CD14-positive monocyte (primary cell): ENCODE data around the gene OR2B3. TPM values are rescaled to one million over a fixed set of nuclear protein-coding genes. Genes with fewer than 3 reads are reported as not detected.
A peak's percentile ranks its signal among the peaks of the same experiment; 100 is the strongest.
"Not testable (repeated sequence)": the region's sequence is repeated elsewhere in the genome, so short reads cannot be mapped to it uniquely, and the experiment has no call there.

ENCODE experiments used
- DNase-seq, 3 donors: peaks; one replicate each; pipeline ENCODE4 v3.0.0-alpha.2; 2011 to 2022
- H2AFZ ChIP-seq: 2 replicates; pipeline ENCODE4 v1.6.0; 2012; ENCODE audit warnings: mild to moderate bottlenecking, low read depth, low read length, inconsistent platforms; ENCODE audit not compliant: insufficient read depth, poor library complexity, severe bottlenecking
- H3K27ac ChIP-seq, 2 donors: 1 replicate in 1 of 2; 2 replicates in 1 of 2; pipeline ENCODE4 v1.5.1; 2012 to 2013; ENCODE audit warnings: low read length in 2 of 2, control low read depth in 1 of 2, inconsistent platforms in 1 of 2, low read depth in 1 of 2, mild to moderate bottlenecking in 1 of 2
- H3K27me3 ChIP-seq, 2 donors: one replicate each; pipeline versions ENCODE4 v1.6.0 to v1.6.1; 2011 to 2013; ENCODE audit warnings: low read length in 2 of 2; ENCODE audit not compliant: control insufficient read depth in 2 of 2, insufficient read depth in 2 of 2
- H3K36me3 ChIP-seq, 2 donors: replicated peaks in 1 of 2; 1 replicate in 1 of 2; 2 replicates in 1 of 2; pipeline versions ENCODE4 v1.5.1 to v1.6.1; 2012 to 2013; ENCODE audit warnings: low read length in 2 of 2, control low read depth in 1 of 2, inconsistent platforms in 1 of 2, mild to moderate bottlenecking in 1 of 2; ENCODE audit not compliant: insufficient read depth in 2 of 2, control insufficient read depth in 1 of 2
- H3K4me1 ChIP-seq, 2 donors: 1 replicate in 1 of 2; 2 replicates in 1 of 2; pipeline versions ENCODE4 v1.5.1 to v1.6.1; 2012 to 2013; ENCODE audit warnings: low read length in 2 of 2, control low read depth in 1 of 2, inconsistent platforms in 1 of 2, mild to moderate bottlenecking in 1 of 2, moderate library complexity in 1 of 2; ENCODE audit not compliant: insufficient read depth in 2 of 2, control insufficient read depth in 1 of 2
- H3K4me2 ChIP-seq: replicated peaks from 2 replicates; pipeline ENCODE3; 2012; ENCODE audit warnings: low read length, moderate library complexity, mild to moderate bottlenecking; ENCODE audit not compliant: poor library complexity, severe bottlenecking; ENCODE audit errors: extremely low read depth
- H3K4me3 ChIP-seq, 3 experiments: fragments of 200-600 bp in 1 of 3; sonication (generic) in 1 of 3; replicated peaks in 1 of 3; 1 replicate in 2 of 3; 2 replicates in 1 of 3; pipeline ENCODE4 v1.5.1; 2011 to 2013; ENCODE audit warnings: low read length in 3 of 3, mild to moderate bottlenecking in 3 of 3, control low read depth in 2 of 3, low read depth in 2 of 3, inconsistent platforms in 1 of 3, moderate library complexity in 1 of 3
- H3K79me2 ChIP-seq: 2 replicates; pipeline ENCODE4 v1.6.0; 2012; ENCODE audit warnings: mild to moderate bottlenecking, control low read depth, inconsistent platforms, low read length, moderate library complexity; ENCODE audit not compliant: insufficient read depth
- H3K9ac ChIP-seq: 2 replicates; pipeline ENCODE4 v1.6.0; 2017; ENCODE audit warnings: low read length, mild to moderate bottlenecking; ENCODE audit not compliant: insufficient read depth, poor library complexity, severe bottlenecking
- H3K9me3 ChIP-seq, 2 donors: replicated peaks in 1 of 2; 1 replicate in 1 of 2; 2 replicates in 1 of 2; pipeline versions ENCODE4 v1.5.1 to v1.6.1; 2012 to 2013; ENCODE audit warnings: low read length in 2 of 2, control low read depth in 1 of 2; ENCODE audit not compliant: control insufficient read depth in 1 of 2, insufficient read depth in 1 of 2
- H4K20me1 ChIP-seq: 2 replicates; pipeline ENCODE4 v1.6.0; 2012; ENCODE audit warnings: mild to moderate bottlenecking, low read length, control low read depth, moderate library complexity; ENCODE audit not compliant: insufficient read depth
- H3K27ac Mint-ChIP-seq, 7 donors: one replicate each; pipeline ENCODE4 v1.8.0; 2020; ENCODE audit warnings: mild to moderate bottlenecking in 7 of 7, mixed read lengths in 7 of 7, moderate library complexity in 6 of 7, inconsistent platforms in 2 of 7
- H3K27me3 Mint-ChIP-seq, 3 donors: one replicate each; pipeline ENCODE4 v1.8.0; 2021 to 2022; ENCODE audit warnings: low read depth in 3 of 3, mild to moderate bottlenecking in 3 of 3, mixed read lengths in 3 of 3, moderate library complexity in 3 of 3, inconsistent platforms in 1 of 3
- H3K36me3 Mint-ChIP-seq, 2 donors: one replicate each; pipeline ENCODE4 v1.8.0; 2020; ENCODE audit warnings: mixed read lengths in 2 of 2, inconsistent platforms in 1 of 2, mild to moderate bottlenecking in 1 of 2
- H3K4me1 Mint-ChIP-seq: one replicate; pipeline ENCODE4 v1.8.0; 2020; ENCODE audit warnings: mild to moderate bottlenecking, mixed read lengths
- H3K4me3 Mint-ChIP-seq, 2 donors: one replicate each; pipeline ENCODE4 v1.8.0; 2020; ENCODE audit warnings: mild to moderate bottlenecking in 2 of 2, mixed read lengths in 2 of 2, moderate library complexity in 1 of 2
- H3K9me3 Mint-ChIP-seq, 7 donors: one replicate each; pipeline ENCODE4 v1.8.0; 2020 to 2022; ENCODE audit warnings: mixed read lengths in 7 of 7, mild to moderate bottlenecking in 6 of 7, moderate library complexity in 6 of 7, inconsistent platforms in 2 of 7
- WGBS: methylation state at CpG from one replicate; pipeline ENCODE4 v1.1.5; 2013; ENCODE audit warnings: missing lambda C conversion rate; ENCODE audit not compliant: insufficient coverage; 5-methylcytosine and 5-hydroxymethylcytosine counted together
- intact Hi-C, 2 donors: fragments of 100-400 bp; cut with micrococcal nuclease; formaldehyde crosslinking; loops; one replicate each; pipeline versions ENCODE4 v1.15.0 to v1.15.1; 2023
- polyA plus RNA-seq, 3 donors: library from polyadenylated mRNA; depleted of rRNA in 1 of 3; unstranded in 2 of 3; stranded (reverse) in 1 of 3; fragments of 300-500 nt in 2 of 3; fragments of >200 nt in 1 of 3; fragmentation: Illumina TruSeq in 2 of 3; gene quantifications; 1 replicate in 2 of 3; 2 replicates in 1 of 3; pipeline ENCODE4 v1.2.3, GENCODE V29; 2012 to 2021
- TF ChIP-seq, protein P1 (sequence below): fragments of 200-600 bp; IDR thresholded peaks from one replicate; pipeline ENCODE4 v1.8.0; 2022; ENCODE audit warnings: antibody characterized with exemption, mild to moderate bottlenecking

Gene OR2B3
- polyA plus RNA-seq, 3 donors: not detected

DNA sequence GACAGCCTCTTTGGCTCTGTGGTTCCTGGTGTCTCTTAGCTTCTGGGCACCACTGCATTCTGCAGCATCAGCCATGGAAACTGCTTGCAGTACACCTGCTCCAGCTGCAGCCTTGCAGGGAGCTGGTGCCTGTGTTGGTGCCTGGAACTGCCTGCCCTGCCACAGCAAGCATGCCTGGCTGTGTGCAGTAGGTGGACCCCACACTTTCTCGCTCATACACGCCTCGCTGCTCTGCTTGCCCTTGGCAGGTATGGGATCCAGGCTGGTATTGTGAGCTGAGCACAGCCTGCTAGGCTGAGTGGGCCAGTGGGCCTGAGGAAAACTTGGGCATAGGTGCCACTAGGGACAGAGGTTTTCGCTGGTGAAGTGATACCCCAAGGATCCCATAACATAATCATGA is 43.5 kb upstream of the OR2B3 start:
- no peak overlapping the region for H3K4me3 ChIP-seq
- no peaks in the 10 kb centered on the region for H4K20me1 ChIP-seq
- intact Hi-C loops: no loop called here
- Mint-ChIP-seq H3K27me3 (peaks cover 0 to 8% (median 3%) of the 10 kb centered on the region in 3 donors), H3K36me3 (no peaks in the 10 kb centered on the region), H3K27ac (no peak overlapping the region), H3K9me3 (peaks cover 0 to 3% (median 0%) of the 10 kb centered on the region in 7 donors), H3K4me1 (no peaks in the 10 kb centered on the region), H3K4me3 (no peak overlapping the region)
- H3K9ac ChIP-seq: no peak overlapping the region
- no peaks in the 10 kb centered on the region for H3K4me1 ChIP-seq
- H3K27ac ChIP-seq: no peak overlapping the region
- 100% methylated on average over 4 of the region's 4 CpGs for WGBS
- no peaks in the 10 kb centered on the region for H3K9me3 ChIP-seq
- TF ChIP-seq, protein P1, sequence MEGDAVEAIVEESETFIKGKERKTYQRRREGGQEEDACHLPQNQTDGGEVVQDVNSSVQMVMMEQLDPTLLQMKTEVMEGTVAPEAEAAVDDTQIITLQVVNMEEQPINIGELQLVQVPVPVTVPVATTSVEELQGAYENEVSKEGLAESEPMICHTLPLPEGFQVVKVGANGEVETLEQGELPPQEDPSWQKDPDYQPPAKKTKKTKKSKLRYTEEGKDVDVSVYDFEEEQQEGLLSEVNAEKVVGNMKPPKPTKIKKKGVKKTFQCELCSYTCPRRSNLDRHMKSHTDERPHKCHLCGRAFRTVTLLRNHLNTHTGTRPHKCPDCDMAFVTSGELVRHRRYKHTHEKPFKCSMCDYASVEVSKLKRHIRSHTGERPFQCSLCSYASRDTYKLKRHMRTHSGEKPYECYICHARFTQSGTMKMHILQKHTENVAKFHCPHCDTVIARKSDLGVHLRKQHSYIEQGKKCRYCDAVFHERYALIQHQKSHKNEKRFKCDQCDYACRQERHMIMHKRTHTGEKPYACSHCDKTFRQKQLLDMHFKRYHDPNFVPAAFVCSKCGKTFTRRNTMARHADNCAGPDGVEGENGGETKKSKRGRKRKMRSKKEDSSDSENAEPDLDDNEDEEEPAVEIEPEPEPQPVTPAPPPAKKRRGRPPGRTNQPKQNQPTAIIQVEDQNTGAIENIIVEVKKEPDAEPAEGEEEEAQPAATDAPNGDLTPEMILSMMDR: no peak
- no peak overlapping the region for H2AFZ ChIP-seq
- H3K36me3 ChIP-seq: no peaks in the 10 kb centered on the region
- peak in 1 of 3 donors; percentile 1 for DNase-seq
- H3K79me2 ChIP-seq: no peaks in the 10 kb centered on the region
- peaks cover 0 to 4% of the 10 kb centered on the region in 2 donors for H3K27me3 ChIP-seq
- no peak overlapping the region for H3K4me2 ChIP-seq

DNA sequence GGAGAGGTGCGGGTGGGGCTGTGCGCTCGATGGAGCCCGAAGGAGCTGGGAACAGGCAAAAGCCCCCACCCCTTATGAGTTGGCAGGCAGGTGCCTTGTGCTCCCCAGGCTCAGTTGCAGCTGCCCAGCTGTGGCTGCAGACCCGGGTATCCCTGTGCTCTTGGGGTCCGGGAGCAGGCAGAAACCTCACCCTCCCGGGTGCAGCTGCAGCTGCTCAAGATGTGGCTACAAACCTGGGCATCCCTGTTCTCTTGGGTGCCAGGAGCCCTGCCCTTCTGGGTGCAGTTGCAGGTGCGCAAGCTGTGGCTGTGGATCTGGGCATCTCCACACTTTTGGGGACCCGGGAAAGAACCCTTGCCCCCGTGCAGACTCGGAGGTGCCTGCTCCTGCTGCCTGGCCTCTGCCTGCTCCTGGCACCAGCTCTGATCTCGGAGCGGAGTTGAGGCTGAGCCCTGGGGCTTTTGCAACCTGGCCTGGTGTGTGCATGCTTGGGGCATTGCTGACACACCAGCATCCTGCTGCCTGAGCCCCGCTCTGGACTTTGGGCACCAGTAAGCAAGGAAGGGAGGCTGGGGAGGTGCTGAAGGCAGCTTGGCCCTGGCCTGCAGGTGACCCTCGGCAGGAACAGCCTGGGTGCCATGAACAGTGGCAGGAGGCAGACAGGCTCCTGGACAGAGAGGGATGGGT is 42.4 kb upstream of the OR2B3 start:
- Histone ChIP-seq H3K4me2 (no peak overlapping the region), H3K27me3 (peaks cover 0 to 4% of the 10 kb centered on the region in 2 donors), H3K36me3 (no peaks in the 10 kb centered on the region), H3K79me2 (no peaks in the 10 kb centered on the region), H2AFZ (no peak overlapping the region), H3K9me3 (no peaks in the 10 kb centered on the region), H3K4me3 (no peak overlapping the region), H3K27ac (no peak overlapping the region), H4K20me1 (no peaks in the 10 kb centered on the region), H3K9ac (no peak overlapping the region), H3K4me1 (no peaks in the 10 kb centered on the region)
- intact Hi-C loops: no loop called here
- TF ChIP-seq, protein P1: no peak
- WGBS: 85% methylated on average over 15 of the region's 15 CpGs
- H3K27ac Mint-ChIP-seq: no peak overlapping the region
- DNase-seq: peak in 1 of 3 donors; percentile 1
- no peak overlapping the region for H3K4me3 Mint-ChIP-seq
- peaks cover 3 to 8% (median 5%) of the 10 kb centered on the region in 3 donors for H3K27me3 Mint-ChIP-seq
- H3K36me3 Mint-ChIP-seq: no peaks in the 10 kb centered on the region
- peaks cover 0 to 3% (median 0%) of the 10 kb centered on the region in 7 donors for H3K9me3 Mint-ChIP-seq
- H3K4me1 Mint-ChIP-seq: no peaks in the 10 kb centered on the region

DNA sequence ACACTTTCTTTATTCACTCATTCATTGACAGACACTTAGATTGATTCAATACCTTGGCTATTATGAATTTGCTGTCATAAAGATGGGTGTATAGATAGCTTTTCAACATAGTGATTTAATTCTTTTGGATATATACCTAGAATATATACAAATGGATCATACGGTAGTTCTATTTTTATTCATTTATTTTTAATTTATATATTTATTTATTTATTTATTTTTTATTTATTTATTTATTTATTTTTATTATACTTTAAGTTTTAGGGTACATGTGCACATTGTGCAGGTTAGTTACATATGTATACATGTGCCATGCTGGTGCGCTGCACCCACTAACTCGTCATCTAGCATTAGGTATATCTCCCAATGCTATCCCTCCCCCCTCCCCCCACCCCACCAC is 27.9 kb upstream of the OR2B3 start:
- H3K79me2 ChIP-seq, H3K36me3 ChIP-seq, H3K27ac ChIP-seq, H3K4me3 Mint-ChIP-seq, H3K9ac ChIP-seq, DNase-seq, H3K27me3 ChIP-seq, H3K27ac Mint-ChIP-seq, intact Hi-C loops, H3K4me2 ChIP-seq, H3K9me3 Mint-ChIP-seq, H4K20me1 ChIP-seq, H3K4me1 ChIP-seq, H3K27me3 Mint-ChIP-seq, H2AFZ ChIP-seq, H3K9me3 ChIP-seq, H3K4me1 Mint-ChIP-seq, H3K4me3 ChIP-seq, H3K36me3 Mint-ChIP-seq: not testable (repeated sequence)
- no CpG with 5 or more reads among the region's 3 CpGs for WGBS
